GM12865 (cell line): Measurements from ENCODE around the gene SLC7A6OS.

Source experiments
- DNase-seq: peaks from one replicate; pipeline ENCODE4 v3.0.0; 2010; ENCODE audit warnings: low read depth
- H3K4me3 ChIP-seq: 2 replicates; pipeline ENCODE4 v1.5.1; 2011; ENCODE audit warnings: mild to moderate bottlenecking, low read depth, low read length, control low read depth
- CTCF ChIP-seq: IDR thresholded peaks from 2 replicates; pipeline ENCODE4 v1.5.1; 2011; ENCODE audit warnings: low read length, control low read depth, low read depth, inconsistent platforms; ENCODE audit not compliant: insufficient read depth; ENCODE audit errors: missing control alignments

The SLC7A6OS gene

GRCh38 chr16:68286153-68287074 lies 24.3 kb downstream of the SLC7A6OS start:
- TF ChIP-seq CTCF, result no peak
- peak; percentile 67 for DNase-seq

GRCh38 chr16:68285683-68286082 lies 25.1 kb downstream of the SLC7A6OS start:
- no peak for TF ChIP-seq CTCF
- H3K4me3 ChIP-seq, result peak overlapping the region; percentile 1
- no peak for DNase-seq

More at GRCh38 chr16:68286153-68287074, 24.3 kb downstream of the SLC7A6OS start:
- H3K4me3 ChIP-seq, result peak overlapping the region; percentile 1; the same call in 1 of the 2 replicates

GRCh38 chr16:68284847-68285246 lies 25.9 kb downstream of the SLC7A6OS start:
- H3K4me3 ChIP-seq, result peak overlapping the region; percentile 16
- TF ChIP-seq CTCF, result no peak
- DNase-seq, result peak; percentile 76

- TF ChIP-seq CTCF, result no peak
- H3K4me3 ChIP-seq, result peak overlapping the region; percentile 22
- DNase-seq, result peak; percentile 68
Measured at GRCh38 chr16:68283801-68284598, 26.7 kb downstream of the SLC7A6OS start.

- no peak for DNase-seq
- H3K4me3 ChIP-seq, result peak overlapping the region; percentile 22
Measured at GRCh38 chr16:68283346-68283745, 27.4 kb downstream of the SLC7A6OS start.

GRCh38 chr16:68282064-68282452 lies 28.7 kb downstream of the SLC7A6OS start:
- DNase-seq, result no peak
- TF ChIP-seq CTCF, result no peak
- no peak overlapping the region for H3K4me3 ChIP-seq

More at GRCh38 chr16:68283346-68283745, 27.4 kb downstream of the SLC7A6OS start:
- no peak for TF ChIP-seq CTCF
